ENCODE data around the gene ZDHHC20. TPM values are rescaled to one million over a fixed set of nuclear protein-coding genes. Genes with fewer than 3 reads are reported as not detected.

ZDHHC20 gene
- total and polyA plus RNA-seq, 2 of the 13 experiments (the other 11 are each of a cell fraction or from before 2014, with no cell fraction given) = 19.9 to 59.9 TPM

- TF ChIP-seq TEF (CRISPR knock-in tag; IDR thresholded peaks at IDR 0.05) (no peak), FOSL1 (CRISPR knock-in tag; IDR thresholded peaks at IDR 0.05; ENCODE audit: borderline replicate concordance) (no peak), RARA (CRISPR knock-in tag; IDR thresholded peaks at IDR 0.05) (no peak; the same call in 1 of the 2 replicates), RXRA (CRISPR knock-in tag; IDR thresholded peaks at IDR 0.05) (peak; percentile 55; the same call in 1 of the 2 replicates), FOXA3 (CRISPR knock-in tag; IDR thresholded peaks at IDR 0.05) (peak; percentile 71), TEAD3 (CRISPR knock-in tag; optimal IDR thresholded peaks at IDR 0.05; ENCODE audit: borderline replicate concordance) (peak; percentile 61), RBM39 (IDR thresholded peaks at IDR 0.05; ENCODE audit: low read depth, low read length, poor library complexity, severe bottlenecking) (no peak), ZEB1 (IDR thresholded peaks at IDR 0.05; ENCODE audit: insufficient replicate concordance, low read depth) (peak; percentile 84), CBX1 (IDR thresholded peaks at IDR 0.05; ENCODE audit: low read depth) (no peak), ZNF710 (CRISPR knock-in tag; IDR thresholded peaks at IDR 0.05; ENCODE audit: borderline replicate concordance) (peak; percentile 84; the same call in 1 of the 2 replicates), ZNF746 (CRISPR knock-in tag; IDR thresholded peaks at IDR 0.05) (peak; percentile 82; the same call in 1 of the 2 replicates), TRIM24 (CRISPR knock-in tag; IDR thresholded peaks at IDR 0.05) (peak; percentile 34; the same call in 1 of the 2 replicates), NONO (IDR thresholded peaks at IDR 0.05) (no peak), NONO (CRISPR knock-in tag; conservative IDR thresholded peaks at IDR 0.05) (0 out of 2 replicates have a peak, but pooled peaks have one; percentile 28), ZNF609 (CRISPR knock-in tag; IDR thresholded peaks at IDR 0.05; ENCODE audit: borderline replicate concordance) (peak; percentile 54; the same call in 1 of the 2 replicates), ZNF468 (CRISPR knock-in tag; IDR thresholded peaks at IDR 0.05) (no peak), SP4 (CRISPR knock-in tag; IDR thresholded peaks at IDR 0.05) (no peak), TBX2 (CRISPR knock-in tag; IDR thresholded peaks at IDR 0.05; ENCODE audit: borderline replicate concordance) (peak; percentile 75; the same call in 1 of the 2 replicates), SALL1 (CRISPR knock-in tag; IDR thresholded peaks at IDR 0.05) (0 out of 2 replicates have a peak, but pooled peaks have one; percentile 28), PPARG (CRISPR knock-in tag; conservative IDR thresholded peaks at IDR 0.05) (peak; percentile 97)
- TF ChIP-seq, protein P1, sequence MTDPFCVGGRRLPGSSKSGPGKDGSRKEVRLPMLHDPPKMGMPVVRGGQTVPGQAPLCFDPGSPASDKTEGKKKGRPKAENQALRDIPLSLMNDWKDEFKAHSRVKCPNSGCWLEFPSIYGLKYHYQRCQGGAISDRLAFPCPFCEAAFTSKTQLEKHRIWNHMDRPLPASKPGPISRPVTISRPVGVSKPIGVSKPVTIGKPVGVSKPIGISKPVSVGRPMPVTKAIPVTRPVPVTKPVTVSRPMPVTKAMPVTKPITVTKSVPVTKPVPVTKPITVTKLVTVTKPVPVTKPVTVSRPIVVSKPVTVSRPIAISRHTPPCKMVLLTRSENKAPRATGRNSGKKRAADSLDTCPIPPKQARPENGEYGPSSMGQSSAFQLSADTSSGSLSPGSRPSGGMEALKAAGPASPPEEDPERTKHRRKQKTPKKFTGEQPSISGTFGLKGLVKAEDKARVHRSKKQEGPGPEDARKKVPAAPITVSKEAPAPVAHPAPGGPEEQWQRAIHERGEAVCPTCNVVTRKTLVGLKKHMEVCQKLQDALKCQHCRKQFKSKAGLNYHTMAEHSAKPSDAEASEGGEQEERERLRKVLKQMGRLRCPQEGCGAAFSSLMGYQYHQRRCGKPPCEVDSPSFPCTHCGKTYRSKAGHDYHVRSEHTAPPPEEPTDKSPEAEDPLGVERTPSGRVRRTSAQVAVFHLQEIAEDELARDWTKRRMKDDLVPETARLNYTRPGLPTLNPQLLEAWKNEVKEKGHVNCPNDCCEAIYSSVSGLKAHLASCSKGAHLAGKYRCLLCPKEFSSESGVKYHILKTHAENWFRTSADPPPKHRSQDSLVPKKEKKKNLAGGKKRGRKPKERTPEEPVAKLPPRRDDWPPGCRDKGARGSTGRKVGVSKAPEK (CRISPR knock-in tag; IDR thresholded peaks at IDR 0.05; ENCODE audit: borderline replicate concordance) = peak; percentile 50; the same call in 1 of the 2 replicates
These were observed 6.6 kb upstream of the ZDHHC20 start (continued) for GRCh38 chr13:21465710-21466160.
